GM19455 (cell line): Measurements from ENCODE around the gene SLC66A2.
"Not testable (repeated sequence)": the region's sequence is repeated elsewhere in the genome, so short reads cannot be mapped to it uniquely, and the experiment has no call there.

Experiments
- ATAC-seq: cut with Tn5 transposase; IDR thresholded peaks from one replicate; pipeline ENCODE4 v1.9.1; 2021; ENCODE audit not compliant: unreplicated experiment

SLC66A2 gene

DNA sequence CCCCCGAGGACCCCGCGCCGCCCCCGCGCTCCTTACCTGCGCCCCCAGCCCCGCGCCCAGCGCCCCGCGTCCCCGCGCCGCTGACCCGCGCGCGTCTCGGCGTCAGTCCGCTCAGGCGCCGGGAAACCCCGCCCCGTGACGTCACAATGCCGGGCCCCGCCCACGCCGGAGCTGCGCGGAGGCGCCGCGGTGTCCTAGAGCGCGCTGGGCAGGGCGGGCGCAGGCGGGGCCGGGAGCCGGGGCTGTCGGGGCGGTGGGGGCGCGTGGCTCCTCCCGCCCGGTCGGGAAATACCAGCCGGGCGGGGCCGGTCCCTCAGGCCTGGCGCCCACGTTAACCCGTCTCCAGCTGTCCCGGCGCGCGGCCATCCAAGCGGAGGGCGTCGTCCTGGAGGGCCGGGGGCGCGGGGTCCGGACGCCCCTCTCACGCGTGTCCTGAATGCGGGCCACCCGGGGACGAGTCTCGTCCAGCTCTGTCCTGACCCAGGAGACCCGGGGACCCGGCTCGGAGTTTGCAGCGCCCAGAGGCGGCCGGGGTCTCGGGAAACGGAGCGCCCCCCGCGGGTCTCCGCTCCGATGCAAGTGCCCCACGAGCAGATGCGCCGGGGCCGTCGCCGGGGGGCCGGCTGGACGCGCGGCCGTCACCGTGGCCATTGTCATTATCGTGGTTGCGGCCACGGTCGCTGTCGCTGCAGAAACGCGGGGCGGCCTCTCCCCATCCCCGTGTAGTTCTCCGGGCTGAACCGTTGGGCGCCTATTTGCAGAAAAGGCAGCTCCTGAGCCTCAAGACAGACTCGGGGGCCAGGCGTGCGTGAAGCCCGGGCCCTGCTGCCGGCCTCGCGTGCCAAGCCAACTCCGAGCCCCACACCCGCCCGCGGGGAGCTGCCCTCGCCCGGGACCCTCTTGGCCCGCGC is at the start of gene SLC66A2:
SLC66A2 (minus strand) TSS at position 109 of the 911 bp plus-strand sequence. CDS start 727 bp downstream, outside the sequence.
- peak; percentile 85 for ATAC-seq

- no peak for ATAC-seq
These were observed 49.4 kb upstream of the SLC66A2 start for GRCh38 chr18:80000877-80001276.

DNA sequence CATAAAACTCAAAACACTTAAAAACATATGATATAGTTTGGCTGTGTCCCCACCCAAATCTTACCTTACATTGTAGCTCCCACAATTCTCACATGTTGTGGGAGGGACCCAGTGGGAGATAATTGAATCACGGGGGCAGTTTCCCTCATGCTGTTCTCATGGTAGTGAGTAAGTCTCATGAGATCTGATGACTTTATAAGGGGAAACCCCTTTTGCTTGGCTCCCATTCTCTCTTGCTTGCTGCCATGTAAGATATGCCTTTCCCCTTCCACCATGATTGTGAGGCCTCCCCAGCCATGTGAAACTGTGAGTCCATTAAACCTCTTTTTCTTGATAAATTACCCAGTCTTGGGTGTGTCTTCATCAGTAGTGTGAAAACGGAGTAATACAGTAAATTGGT is 48.2 kb upstream of the SLC66A2 start:
- ATAC-seq = not testable (repeated sequence)

GRCh38 chr18:79991494-79991893 is 40.0 kb upstream of the SLC66A2 start:
- no peak for ATAC-seq

DNA sequence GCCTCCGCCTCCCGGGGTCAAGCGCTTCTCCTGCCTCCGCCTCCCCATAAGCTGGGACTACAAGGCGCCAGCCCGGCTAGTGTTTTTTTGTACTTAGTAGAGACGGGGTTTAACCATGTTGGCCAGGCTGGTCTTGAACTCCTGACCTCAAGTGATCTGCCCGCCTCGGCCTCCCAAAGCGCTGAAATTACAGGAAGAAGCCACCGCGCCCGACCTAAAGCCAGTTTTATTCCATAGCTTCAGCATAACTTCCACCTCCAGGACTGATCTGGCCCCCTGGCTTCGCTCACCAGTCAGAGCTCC is 37.7 kb upstream of the SLC66A2 start:
- no peak for ATAC-seq

- ATAC-seq = peak; percentile 98
These were observed 37.2 kb upstream of the SLC66A2 start, which contains the start of gene TXNL4A for GRCh38 chr18:79988451-79989194. Gene TXNL4A (minus strand): TSS chr18:79988563. CDS start chr18:79988392, 171 bp downstream.

GRCh38 chr18:79988071-79988450 is 36.6 kb upstream of the SLC66A2 start:
- ATAC-seq = peak; percentile 76

GRCh38 chr18:79987566-79987965 is 36.1 kb upstream of the SLC66A2 start:
- no peak for ATAC-seq

DNA sequence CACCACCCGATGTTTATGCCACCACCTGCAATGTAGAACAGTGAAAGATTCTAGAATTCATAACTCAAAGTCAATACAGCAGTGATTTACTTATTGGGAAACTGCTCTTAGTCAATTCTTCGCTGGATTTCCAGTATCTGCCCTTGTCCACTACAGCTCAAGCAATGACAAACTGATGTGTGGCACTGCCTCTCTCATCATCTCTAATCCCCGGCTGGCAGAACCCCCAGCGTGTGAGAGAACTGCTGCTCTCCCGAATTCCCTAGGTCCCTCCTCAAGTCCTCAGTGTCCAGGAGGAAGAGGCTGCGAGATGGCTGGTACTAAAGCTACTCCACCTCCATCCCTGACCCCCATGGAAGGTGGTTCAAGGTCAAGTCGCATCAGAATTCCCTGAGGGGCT is 35.3 kb upstream of the SLC66A2 start:
- ATAC-seq = no peak

DNA sequence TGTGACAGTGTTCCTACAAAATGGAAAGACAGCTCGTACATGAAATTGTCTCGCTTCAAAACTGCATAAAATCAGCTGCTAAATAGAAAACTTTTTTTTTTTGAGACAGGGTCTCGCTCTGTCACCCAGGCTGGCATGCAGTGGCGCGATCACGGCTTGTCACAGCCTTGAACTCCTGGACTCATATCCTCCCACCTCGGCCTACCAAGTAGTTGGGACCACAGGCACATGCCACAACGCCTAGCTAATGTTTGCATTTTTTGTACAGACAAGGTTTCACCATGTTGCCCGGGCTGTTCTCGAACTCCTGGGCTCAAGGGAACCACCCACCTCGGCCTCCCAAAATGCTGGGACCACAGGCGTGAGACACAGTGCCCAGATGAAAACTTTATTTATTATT is 33.7 kb upstream of the SLC66A2 start:
- ATAC-seq = no peak

DNA sequence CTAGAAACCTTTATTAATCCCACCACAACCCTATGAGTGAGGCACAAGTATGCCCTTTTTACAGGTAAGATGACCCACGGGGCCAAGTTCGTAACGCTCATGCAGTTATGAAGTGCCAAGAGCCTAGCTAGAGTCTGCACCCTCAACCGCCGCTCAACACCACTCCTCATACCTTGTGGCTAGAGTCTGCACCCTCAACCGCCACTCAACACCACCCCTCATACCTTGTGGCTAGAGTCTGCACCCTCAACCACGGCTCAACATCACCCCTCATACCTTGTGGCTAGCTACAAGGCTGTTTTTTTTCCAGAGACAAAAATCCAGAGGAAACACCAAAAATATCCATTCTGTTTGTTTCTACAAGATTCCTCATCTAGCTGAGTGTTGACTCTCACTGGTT is 32.3 kb upstream of the SLC66A2 start:
- ATAC-seq = no peak

DNA sequence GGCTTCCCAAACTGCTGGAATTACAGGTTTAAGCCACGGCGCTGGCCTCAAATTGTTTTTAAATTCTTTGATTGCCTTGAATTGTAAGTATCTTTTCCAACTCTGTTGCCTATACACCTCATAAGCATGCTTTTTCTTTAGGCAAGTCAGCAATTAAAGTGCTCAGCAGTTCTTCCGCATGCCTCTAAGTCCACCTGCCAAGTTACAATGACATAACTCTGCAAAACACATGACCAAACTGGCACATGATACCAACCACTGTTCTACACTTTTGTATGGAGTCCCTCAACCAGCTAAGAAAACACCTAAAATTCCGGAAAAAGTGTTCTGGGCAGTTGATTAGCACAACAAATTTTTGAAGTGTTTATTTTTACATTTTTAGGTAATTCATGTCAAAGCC is 31.8 kb upstream of the SLC66A2 start:
- ATAC-seq = no peak

DNA sequence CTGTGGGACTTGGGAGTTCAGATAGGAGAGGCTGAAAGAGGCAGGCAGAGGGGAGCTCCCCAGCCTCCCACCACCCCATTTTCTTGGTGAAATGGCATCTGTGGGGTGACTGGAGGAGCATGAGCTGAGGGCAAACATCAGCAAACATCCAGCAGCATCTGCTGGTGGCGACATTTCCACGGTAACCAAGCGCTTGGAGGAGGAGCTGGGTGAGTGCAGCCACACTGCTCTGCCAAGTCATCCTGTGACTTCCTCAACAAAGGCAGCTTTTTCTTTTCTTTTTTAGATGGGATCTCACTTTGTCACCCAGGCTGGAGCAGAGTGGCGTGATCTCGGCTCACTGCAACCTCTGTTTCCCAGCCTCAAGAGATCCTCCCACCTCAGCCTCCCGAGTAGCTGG is 31.3 kb upstream of the SLC66A2 start:
- no peak for ATAC-seq

- ATAC-seq = no peak
These were observed 29.1 kb upstream of the SLC66A2 start for GRCh38 chr18:79980585-79980984.

DNA sequence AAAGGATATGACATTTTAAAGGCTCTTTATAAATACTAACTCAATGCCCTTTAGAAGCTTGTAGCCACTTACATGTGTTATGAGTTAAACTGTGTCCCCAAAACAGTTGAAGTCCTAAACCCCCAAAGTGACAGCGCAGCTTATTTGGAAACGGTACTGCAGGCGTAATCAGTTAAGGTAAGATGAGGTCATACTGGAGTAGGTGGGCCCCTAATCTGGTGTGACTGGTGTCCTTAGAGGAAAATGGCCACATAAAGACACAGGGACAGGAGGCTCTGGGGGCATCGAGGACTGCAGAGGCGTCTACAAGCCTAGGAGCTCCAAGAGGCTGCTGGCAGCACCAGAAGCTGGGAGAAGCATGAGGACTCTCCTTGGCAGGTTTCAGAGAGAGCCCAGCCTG is 28.4 kb upstream of the SLC66A2 start:
- ATAC-seq = no peak

DNA sequence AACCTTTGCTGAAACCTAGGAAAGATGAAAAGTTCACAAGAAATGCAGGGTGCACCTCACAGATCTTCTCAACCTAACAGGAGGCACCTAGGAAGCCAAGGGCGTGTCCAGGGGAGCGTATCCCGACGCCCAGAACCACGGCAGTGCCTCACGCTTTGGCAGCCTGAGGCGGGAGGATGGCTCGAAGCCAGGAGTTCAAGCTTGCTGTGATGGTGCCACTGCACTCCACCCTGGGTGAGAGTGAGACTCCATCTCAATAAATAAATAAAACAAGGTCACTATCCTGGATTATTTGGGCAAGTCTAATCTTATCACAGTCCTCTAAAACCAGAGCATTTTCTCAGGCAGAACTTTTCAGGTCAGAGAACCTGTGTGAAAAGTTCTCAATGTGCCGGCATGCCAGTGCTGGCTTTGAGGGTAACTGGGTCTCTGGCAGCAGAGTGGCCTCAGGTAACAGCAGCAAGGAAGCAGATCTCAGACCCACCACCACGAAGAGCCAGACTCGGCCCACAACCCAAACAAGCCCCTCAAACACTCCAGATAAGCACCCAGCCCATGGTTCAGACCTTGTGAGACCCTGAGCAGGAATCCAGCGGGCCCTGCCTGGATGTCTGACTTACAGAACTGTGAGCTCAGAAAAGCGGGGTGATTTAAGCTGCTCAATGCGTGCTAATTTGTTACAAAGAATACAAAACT is 24.7 kb upstream of the SLC66A2 start:
- no peak for ATAC-seq

- no peak for ATAC-seq
These were observed 23.6 kb upstream of the SLC66A2 start for GRCh38 chr18:79975043-79975442.

DNA sequence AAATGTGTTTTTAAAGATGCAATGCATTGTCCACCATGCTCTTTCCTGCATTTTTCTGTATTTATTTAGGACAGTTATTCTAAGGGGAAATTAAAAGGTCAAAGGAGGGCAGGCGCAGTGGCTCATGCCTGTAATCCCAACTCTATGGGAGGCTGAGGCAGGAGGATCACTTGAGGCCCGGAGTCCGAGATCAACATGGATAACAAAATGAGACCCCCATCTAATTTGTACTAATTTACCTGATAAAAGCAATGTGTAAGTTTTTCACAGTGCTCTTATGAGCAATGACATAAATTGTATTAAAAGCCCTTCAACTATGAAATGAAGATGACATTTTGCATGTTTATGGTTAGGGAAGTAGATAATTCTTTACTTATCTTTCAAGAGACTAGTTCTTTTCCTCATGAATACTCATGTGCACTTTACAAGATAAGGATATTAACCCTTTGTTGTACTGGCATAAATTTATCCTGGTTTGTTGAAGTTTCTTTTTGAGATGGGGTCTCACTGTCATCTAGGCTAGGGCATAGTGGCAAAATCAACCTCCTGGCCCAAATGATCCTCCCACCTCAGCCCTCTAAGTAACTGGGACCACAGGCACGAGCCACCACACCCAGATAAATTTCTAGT is 22.7 kb upstream of the SLC66A2 start:
- no peak for ATAC-seq

DNA sequence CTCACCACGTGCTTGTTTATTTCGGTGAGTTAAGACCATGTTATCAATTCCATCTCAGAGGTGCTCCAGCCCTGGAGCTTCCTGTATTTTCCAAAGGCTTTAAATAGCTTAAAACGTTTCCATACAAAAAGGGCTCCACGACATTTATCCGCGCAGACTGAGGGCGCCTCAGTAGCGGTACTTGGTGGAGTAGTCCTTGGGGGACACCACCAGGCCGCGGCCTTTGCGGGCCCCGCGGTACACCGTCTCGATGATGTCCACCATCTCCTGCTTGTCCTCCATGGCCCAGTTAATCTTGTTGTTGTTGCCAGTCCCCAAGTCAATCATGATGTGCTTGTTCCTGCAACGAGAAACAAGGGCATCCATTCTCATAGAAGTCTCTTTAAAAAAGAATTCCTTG is 22.1 kb upstream of the SLC66A2 start:
- no peak for ATAC-seq

DNA sequence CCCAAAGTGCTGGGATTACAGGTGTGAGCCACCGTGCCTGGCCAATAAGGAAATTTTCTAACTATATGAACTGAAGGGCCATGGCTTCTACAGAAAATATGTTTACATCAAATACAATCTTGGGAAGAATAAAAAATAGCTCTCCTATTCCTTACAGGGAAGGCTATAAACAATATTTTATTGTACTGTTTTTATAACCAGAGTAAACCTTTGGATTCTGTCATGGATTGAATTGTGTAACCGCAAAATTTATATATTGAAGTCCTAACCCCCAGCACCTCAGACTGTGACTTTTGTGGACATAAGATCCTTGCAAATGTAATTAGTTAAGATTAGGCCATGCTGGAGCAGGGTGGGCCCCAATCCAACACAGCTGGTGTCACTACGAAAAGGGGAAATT is 21.3 kb upstream of the SLC66A2 start:
- ATAC-seq = no peak

- no peak for ATAC-seq
These were observed 20.5 kb upstream of the SLC66A2 start for GRCh38 chr18:79971986-79972385.
